Endothelial cell of hepatic sinusoid (primary cell): ENCODE data around the gene UNC50.
"Not testable (repeated sequence)": the region's sequence is repeated elsewhere in the genome, so short reads cannot be mapped to it uniquely, and the experiment has no call there.

Source experiments
- in situ Hi-C: cut with HindIII; loops from 2 replicates; pipeline ENCODE4 v1.10.0; 2017; ENCODE audit warnings: low sequenced_read_pairs

Gene UNC50

GRCh38 chr2:98607741-98608115 is 661 bp upstream of the UNC50 start:
- in situ Hi-C loops, result no loop called here

- in situ Hi-C loops, result no loop called here
Observed at GRCh38 chr2:98608962-98609604, 694 bp downstream of the UNC50 start.

- in situ Hi-C loops, result no loop called here
Observed at GRCh38 chr2:98614024-98614739, 5.8 kb downstream of the UNC50 start.

GRCh38 chr2:98615481-98615880 is 7.1 kb downstream of the UNC50 start:
- in situ Hi-C loops, result no loop called here

- in situ Hi-C loops, result no loop called here
Observed at GRCh38 chr2:98617149-98617548, 8.8 kb downstream of the UNC50 start.

- in situ Hi-C loops, result no loop called here
Observed at GRCh38 chr2:98623657-98624056, 15.3 kb downstream of the UNC50 start.

GRCh38 chr2:98632351-98632750 is 24.0 kb downstream of the UNC50 start:
- in situ Hi-C loops, result no loop called here

- in situ Hi-C loops, result no loop called here
Observed at GRCh38 chr2:98634406-98635092, 26.2 kb downstream of the UNC50 start.

- in situ Hi-C loops, result no loop called here
Observed at GRCh38 chr2:98637401-98638147, 29.2 kb downstream of the UNC50 start.

GRCh38 chr2:98643496-98644100 is 35.2 kb downstream of the UNC50 start:
- in situ Hi-C loops, result no loop called here

GRCh38 chr2:98647636-98648035 is 39.2 kb downstream of the UNC50 start:
- in situ Hi-C loops, result no loop called here

GRCh38 chr2:98648451-98648850 is 40.1 kb downstream of the UNC50 start:
- in situ Hi-C loops, result no loop called here

- in situ Hi-C loops, result no loop called here
Observed at GRCh38 chr2:98649135-98649991, 41.0 kb downstream of the UNC50 start.

GRCh38 chr2:98649992-98650375 is 41.6 kb downstream of the UNC50 start:
- in situ Hi-C loops, result loop anchor here (5.0 kb wide), 1 partner anchor 167 kb away; no protein-coding TSS in a partner anchor

GRCh38 chr2:98650998-98651397 is 42.6 kb downstream of the UNC50 start:
- in situ Hi-C loops, result loop anchor here (5.0 kb wide), 1 partner anchor 166 kb away; no protein-coding TSS in a partner anchor

- in situ Hi-C loops, result loop anchor here (5.0 kb wide), 1 partner anchor 162 kb away; no protein-coding TSS in a partner anchor
Observed at GRCh38 chr2:98654699-98655495, 46.5 kb downstream of the UNC50 start.

GRCh38 chr2:98656800-98657199 is 48.4 kb downstream of the UNC50 start:
- in situ Hi-C loops, result no loop called here

- in situ Hi-C loops, result no loop called here
Observed at GRCh38 chr2:98658816-98659490, 50.6 kb downstream of the UNC50 start.

- in situ Hi-C loops, result not testable (repeated sequence)
Observed at GRCh38 chr2:98659491-98659840, 51.1 kb downstream of the UNC50 start.
